Medulla oblongata (tissue), 1 donor: ENCODE data around the gene TEX26.

Source experiments
- DNase-seq: peaks from one replicate; pipeline ENCODE4 v3.0.0-alpha.2; 2015; ENCODE audit errors: extremely low spot score

Gene TEX26

GRCh38 chr13:30932481-30933353 is at the start of gene TEX26:
Gene TEX26 (plus strand): TSS chr13:30932656. CDS start chr13:30932716, 60 bp downstream.
- DNase-seq = peak; percentile 24

- DNase-seq = no peak
Measured at GRCh38 chr13:30882996-30883766, 49.3 kb upstream of the TEX26 start.

DNA sequence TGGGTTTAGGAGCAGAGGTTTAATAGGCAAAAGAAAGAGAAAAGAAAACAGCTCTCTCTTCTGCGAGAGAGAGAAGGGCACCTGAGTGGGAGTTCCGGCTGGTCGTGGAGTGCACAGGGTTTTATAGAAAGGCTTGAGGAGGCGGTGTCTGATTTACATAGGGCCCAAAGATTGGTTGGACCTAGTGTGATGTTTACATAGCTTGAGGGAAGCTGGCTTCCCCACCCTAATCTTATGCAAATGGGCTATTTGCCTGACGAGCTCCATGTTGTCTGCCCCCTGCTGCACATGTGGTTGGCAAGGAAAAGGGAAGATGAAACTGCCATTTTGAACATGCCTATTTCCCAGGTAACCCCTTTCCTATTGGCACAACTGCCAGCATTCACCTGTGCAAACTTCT is 47.9 kb upstream of the TEX26 start:
- no peak for DNase-seq

- DNase-seq = no peak
Measured at GRCh38 chr13:30889196-30889690, 43.2 kb upstream of the TEX26 start.

DNA sequence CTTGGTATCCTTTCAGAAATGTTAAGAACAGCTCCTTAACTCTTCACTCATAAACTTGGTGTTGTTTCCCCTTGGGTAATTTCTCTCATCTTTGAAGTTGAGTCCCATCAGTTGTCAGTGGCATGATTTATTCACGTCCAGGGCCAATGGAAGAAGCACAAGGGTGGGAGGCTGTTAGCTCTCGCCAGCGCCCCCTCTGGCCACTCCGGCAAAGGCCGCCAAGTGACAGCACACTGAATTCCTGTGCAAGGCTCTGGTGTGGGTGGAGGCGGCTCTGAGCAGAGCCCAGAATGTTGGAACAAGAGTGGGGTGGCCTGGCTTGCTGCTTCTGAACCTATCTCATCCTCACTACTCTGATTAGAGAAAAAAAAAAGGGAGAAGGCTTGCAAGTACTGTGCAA is 39.5 kb upstream of the TEX26 start:
- no peak for DNase-seq

GRCh38 chr13:30895773-30896172 is 36.7 kb upstream of the TEX26 start:
- DNase-seq = peak; percentile 28

DNA sequence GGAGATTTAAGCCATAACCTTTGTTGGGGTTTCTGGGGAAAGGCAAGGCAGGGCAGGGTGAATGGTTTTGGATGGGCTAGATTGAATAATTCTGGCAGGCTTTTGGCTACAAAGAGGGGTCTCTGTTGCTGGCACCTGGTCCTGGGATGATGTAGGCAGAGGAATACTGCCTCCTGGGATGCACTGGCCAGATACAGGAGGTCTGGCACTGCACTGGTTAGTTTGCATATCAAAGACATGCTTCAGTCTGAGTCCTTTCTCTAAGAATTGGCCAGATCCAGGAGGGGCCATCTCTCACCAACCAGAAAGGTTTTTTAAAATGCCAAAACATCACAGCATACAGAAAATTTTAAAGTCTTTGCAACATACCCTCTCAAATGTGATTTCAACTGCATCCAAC is 34.4 kb upstream of the TEX26 start:
- no peak for DNase-seq

DNA sequence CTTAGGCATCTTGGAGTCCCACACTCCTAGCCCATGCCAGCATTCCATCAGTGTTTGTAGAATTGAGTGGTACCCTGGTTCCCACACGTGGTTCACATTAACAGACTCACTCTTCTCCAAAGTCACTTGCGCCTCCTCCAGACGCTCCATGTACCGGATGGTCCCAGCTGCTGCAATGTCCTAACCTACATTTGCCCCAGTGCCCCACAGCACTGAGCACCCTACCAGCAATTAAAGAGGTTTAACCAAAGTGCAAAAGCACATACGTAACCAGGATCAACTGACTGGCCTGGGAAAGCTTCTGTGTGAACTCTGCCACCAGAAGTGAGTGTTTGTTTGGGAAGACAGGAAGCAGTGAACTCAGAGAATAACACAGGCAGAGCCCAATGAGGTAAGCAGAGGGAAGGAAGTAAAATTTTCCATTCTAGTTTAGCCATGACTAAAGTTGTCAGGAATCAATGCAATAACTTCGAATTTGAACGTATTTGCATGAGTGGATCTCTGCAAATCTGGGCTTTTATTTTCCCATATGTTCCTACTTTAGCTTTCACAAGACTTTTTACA is 33.7 kb upstream of the TEX26 start:
- DNase-seq = peak; percentile 37

- no peak for DNase-seq
Measured at GRCh38 chr13:30900436-30900835, 32.0 kb upstream of the TEX26 start.

GRCh38 chr13:30900952-30901749 is 31.3 kb upstream of the TEX26 start:
- DNase-seq = no peak

DNA sequence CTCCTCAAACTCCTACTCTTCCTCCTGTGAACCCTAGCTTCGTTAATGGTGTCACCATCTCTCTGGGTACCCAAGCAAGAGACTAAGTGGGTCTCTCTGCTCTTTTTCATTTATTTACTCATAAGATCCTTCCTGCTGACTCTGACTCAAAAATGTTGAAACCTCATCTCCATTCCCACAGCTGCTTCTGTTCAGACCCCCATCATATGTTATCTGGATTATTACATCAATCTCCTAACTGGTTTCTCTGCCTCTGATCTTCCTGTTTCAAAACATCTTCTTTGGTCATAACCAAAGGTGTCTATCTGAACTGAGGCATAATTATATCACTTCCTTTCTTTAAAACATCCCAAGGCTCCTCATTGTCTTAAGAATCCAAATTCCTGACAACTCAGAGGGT is 28.4 kb upstream of the TEX26 start:
- DNase-seq = no peak

GRCh38 chr13:30905932-30906383 is 26.5 kb upstream of the TEX26 start, which contains the start of gene MEDAG:
Gene MEDAG (plus strand): TSS chr13:30906271. CDS start chr13:30906516, 245 bp downstream.
- no peak for DNase-seq

GRCh38 chr13:30906411-30907051 is 25.9 kb upstream of the TEX26 start:
- DNase-seq = no peak

DNA sequence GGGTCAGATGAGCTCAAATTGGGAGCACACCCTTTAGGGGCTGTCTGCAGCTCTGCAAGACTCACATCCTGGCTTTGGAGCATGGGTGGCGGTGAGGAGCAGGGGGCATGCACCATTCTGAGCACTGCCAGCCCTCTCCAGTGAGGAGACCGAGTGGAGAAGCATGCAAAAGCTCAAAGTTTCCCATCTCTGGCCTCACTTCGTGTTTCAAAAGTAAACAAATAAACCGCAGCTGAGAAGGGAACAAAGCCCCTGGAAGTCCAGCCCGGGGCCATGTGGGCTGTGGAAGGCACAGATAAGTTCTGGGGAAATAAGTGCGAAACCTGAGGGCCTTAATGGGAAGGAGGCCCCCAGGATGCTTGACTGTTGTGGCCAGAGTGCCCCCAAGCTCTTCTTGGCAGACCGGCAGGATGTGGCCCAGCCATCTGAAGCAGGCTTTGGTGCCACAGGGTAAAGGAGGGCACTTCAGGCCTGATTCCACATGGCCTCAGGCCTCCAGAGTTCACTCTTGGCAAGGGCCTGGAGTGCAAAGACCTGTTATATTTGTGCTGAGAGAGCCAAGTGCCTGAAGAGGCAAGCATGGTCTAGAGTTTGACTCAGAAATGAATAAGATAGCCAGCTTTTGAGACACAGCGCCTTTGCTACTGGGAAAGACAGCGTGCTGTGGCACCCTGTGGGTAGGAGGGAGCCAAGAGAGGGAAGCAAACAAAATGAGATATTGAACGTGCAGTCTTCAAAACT is 25.2 kb upstream of the TEX26 start:
- no peak for DNase-seq

- no peak for DNase-seq
Measured at GRCh38 chr13:30908416-30908980, 24.0 kb upstream of the TEX26 start.

DNA sequence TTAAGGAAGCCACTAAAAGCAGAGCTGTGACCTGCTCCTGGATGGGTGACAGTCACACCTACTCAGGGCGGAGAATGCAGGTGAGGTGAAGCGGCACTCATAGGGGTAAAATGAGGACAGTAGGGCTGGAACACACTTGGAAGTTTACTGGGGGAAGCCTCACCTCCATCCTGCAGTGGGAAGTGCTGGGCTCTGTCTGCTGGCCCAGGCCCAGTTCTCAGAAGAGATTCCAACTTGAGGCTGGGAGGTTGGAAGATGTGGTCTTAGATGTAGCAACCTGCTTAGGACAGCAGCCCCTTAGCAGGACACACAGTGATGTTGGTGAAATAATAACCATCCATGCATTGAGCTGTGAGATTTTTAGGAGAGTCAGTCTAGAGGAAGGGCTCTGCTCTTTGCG is 21.8 kb upstream of the TEX26 start:
- DNase-seq = no peak

DNA sequence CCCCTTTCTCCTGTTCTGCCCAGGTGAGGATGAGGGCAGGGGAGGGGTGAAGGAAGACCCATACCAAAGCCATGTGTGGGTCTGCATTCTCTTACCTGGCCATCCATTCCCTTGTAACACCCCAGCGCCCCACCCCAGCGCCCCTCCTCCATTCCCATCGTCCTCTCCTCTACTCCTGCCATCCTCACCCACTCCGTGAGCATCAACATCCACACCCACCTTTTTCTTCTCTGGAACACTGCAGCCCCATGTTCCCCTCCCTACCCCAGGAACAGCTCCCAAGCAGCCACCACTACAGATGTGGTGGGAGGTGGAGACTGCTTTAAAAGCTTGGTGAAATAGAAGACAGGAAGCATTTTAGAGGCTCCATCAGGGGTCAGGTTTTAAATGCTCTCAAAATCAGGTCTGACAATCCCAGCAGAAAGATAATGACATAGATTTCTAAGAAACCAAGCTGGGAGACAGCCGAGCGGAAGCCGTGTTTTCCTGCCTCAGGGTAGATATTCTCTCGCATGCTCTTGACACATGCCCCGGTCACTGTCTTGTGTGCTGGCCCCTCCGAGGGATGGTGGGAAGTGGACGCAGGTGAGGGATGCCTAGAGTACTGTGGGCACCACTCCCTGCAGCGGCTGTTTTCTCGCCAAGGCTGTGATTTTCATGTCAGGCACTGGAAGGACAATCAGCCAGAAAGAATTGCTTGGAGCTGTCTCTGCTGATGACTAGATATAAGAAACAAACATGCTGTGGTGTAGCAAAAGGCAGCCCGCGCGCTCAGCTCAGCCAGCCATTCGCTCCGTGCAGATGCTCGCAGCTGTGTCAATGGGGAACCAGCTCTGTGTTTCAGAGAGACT is 16.5 kb upstream of the TEX26 start:
- DNase-seq = no peak

GRCh38 chr13:30916991-30917390 is 15.5 kb upstream of the TEX26 start:
- no peak for DNase-seq
